PFSK-1 (cell line): ENCODE results near the gene INPP5F.

Source experiments
- FOXP2 ChIP-seq: optimal IDR thresholded peaks from 2 replicates; pipeline ENCODE3; 2011; ENCODE audit warnings: borderline replicate concordance, control low read depth, inconsistent platforms; ENCODE audit not compliant: insufficient read depth; ENCODE audit errors: extremely low read length, extremely low read depth
- POLR2AphosphoS5 ChIP-seq: IDR thresholded peaks from 2 replicates; pipeline ENCODE4 v1.6.1; 2012; ENCODE audit warnings: low read depth, mild to moderate bottlenecking, control low read depth, low read length, moderate library complexity
- SIN3A ChIP-seq: IDR thresholded peaks from 2 replicates; pipeline ENCODE4 v1.6.1; 2012; ENCODE audit warnings: mild to moderate bottlenecking, low read length, moderate library complexity, borderline replicate concordance; ENCODE audit not compliant: insufficient read depth
- TAF1 ChIP-seq: IDR thresholded peaks from 2 replicates; pipeline ENCODE4 v1.6.1; 2012; ENCODE audit warnings: low read length, control low read depth, borderline replicate concordance; ENCODE audit not compliant: insufficient read depth
- TF ChIP-seq, protein P1 (sequence below), 2 experiments: IDR thresholded peaks; 2 replicates each; pipeline versions ENCODE4 v1.6.1 to v1.8.0; 2011 to 2012; ENCODE audit warnings: low read depth in 2 of 2, low read length in 2 of 2, control low read depth in 1 of 2, inconsistent platforms in 1 of 2, mild to moderate bottlenecking in 1 of 2, moderate library complexity in 1 of 2; ENCODE audit not compliant: insufficient read depth in 1 of 2

The INPP5F gene

DNA sequence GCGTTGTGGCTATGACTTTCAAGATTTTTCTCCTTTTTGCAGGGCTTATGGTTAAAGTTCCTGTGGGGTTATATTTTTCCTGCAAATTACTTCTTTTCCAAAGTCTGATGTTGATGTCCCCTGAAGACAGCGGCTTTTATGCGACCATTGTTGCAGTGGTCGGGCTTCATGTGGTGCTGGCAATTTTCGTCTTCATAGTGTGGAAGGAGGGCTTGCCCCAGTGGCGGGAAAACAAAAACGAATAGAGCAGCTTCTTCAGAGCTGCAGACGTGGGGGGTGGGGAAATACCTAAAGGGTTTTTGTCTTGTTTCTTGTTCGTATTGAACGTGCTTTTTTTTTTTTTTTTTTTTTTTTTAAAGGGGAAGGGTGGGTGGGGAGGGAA lies 93.0 kb downstream of the INPP5F start:
- TF ChIP-seq, protein P1, sequence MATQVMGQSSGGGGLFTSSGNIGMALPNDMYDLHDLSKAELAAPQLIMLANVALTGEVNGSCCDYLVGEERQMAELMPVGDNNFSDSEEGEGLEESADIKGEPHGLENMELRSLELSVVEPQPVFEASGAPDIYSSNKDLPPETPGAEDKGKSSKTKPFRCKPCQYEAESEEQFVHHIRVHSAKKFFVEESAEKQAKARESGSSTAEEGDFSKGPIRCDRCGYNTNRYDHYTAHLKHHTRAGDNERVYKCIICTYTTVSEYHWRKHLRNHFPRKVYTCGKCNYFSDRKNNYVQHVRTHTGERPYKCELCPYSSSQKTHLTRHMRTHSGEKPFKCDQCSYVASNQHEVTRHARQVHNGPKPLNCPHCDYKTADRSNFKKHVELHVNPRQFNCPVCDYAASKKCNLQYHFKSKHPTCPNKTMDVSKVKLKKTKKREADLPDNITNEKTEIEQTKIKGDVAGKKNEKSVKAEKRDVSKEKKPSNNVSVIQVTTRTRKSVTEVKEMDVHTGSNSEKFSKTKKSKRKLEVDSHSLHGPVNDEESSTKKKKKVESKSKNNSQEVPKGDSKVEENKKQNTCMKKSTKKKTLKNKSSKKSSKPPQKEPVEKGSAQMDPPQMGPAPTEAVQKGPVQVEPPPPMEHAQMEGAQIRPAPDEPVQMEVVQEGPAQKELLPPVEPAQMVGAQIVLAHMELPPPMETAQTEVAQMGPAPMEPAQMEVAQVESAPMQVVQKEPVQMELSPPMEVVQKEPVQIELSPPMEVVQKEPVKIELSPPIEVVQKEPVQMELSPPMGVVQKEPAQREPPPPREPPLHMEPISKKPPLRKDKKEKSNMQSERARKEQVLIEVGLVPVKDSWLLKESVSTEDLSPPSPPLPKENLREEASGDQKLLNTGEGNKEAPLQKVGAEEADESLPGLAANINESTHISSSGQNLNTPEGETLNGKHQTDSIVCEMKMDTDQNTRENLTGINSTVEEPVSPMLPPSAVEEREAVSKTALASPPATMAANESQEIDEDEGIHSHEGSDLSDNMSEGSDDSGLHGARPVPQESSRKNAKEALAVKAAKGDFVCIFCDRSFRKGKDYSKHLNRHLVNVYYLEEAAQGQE (IDR thresholded peaks at IDR 0.05; ENCODE audit: insufficient read depth in 1 of 2, low read depth in 2 of 2, low read length in 2 of 2) = no peak
- no peak for TF ChIP-seq FOXP2
- no peak for TF ChIP-seq TAF1
- TF ChIP-seq SIN3A = no peak
- no peak for TF ChIP-seq POLR2AphosphoS5

DNA sequence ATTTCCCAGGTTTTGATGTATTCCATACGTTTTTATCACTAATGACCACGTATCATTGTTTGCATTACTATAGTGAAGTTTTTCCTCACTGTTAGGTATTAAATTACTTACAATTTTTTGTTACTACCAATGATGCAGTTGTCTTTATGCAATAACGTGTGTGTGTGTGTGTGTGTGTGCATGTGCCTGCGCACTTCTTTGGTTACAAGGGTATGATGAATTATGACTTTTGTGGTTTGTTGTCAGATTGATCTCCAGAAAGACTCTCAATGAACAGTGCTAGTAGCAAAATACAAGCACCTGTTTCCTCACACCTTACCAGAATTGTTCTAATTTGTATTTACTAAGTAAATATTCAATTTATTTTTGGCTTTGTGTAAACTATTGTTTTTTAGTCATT lies 95.3 kb downstream of the INPP5F start:
- TF ChIP-seq FOXP2 = no peak
- TF ChIP-seq POLR2AphosphoS5 = no peak
- TF ChIP-seq, protein P1 (IDR thresholded peaks at IDR 0.05; ENCODE audit: insufficient read depth in 1 of 2, low read depth in 2 of 2, low read length in 2 of 2) = no peak
- no peak for TF ChIP-seq SIN3A
- TF ChIP-seq TAF1 = no peak

DNA sequence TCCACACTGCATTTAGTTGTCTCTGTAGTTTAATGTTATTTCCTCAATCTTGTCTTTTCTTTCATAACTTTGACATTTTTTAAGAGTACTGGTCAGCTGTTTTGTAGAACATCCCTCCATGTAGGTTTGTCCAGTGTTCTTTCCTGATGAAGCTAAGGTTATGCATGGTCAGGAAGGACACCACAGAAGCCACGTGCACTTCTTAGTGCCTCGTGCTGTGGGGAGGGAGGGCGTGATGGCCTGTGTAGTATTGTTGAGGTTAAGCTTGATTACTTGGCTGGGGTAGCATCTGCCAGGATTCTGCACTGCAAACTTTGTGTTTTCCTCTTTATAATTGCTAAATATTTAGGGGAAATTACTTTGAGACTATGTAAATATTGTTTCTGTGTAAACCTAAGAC lies 98.4 kb downstream of the INPP5F start:
- no peak for TF ChIP-seq POLR2AphosphoS5
- no peak for TF ChIP-seq FOXP2
- no peak for TF ChIP-seq SIN3A
- TF ChIP-seq, protein P1 (IDR thresholded peaks at IDR 0.05; ENCODE audit: insufficient read depth in 1 of 2, low read depth in 2 of 2, low read length in 2 of 2) = no peak
- TF ChIP-seq TAF1 = no peak

DNA sequence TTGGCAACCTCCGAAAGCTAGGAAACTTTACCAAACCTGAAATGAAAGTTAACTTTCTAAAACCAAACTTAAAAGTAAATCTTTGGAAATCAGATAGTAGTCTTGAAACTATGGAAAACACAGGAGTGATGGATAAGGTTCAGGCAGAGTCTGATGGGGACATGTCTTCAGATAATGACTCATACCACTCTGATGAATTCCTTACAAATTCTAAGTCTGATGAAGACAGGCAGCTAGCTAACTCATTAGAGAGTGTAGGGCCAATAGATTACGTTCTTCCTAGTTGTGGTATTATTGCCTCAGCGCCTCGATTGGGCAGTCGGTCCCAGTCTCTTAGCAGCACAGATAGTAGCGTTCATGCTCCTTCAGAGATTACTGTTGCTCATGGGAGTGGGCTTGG lies 100.9 kb downstream of the INPP5F start:
- TF ChIP-seq FOXP2 = no peak
- no peak for TF ChIP-seq SIN3A
- TF ChIP-seq, protein P1 (IDR thresholded peaks at IDR 0.05; ENCODE audit: insufficient read depth in 1 of 2, low read depth in 2 of 2, low read length in 2 of 2) = no peak
- no peak for TF ChIP-seq POLR2AphosphoS5
- no peak for TF ChIP-seq TAF1

DNA sequence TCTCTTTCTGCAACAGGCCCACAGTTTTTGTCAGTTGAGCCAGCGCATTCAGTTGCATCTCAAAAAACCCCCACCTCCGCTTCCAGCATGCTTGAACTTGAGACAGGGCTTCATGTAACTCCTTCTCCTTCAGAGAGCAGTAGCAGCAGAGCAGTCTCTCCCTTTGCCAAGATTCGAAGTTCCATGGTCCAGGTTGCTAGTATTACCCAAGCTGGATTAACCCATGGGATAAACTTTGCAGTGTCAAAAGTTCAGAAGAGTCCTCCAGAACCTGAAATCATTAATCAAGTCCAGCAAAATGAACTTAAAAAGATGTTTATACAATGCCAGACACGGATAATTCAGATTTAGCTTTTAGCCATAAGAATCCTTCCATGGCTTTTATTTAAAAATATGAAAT lies 101.6 kb downstream of the INPP5F start:
- TF ChIP-seq POLR2AphosphoS5 (no peak; the same call in 1 of the 2 replicates), SIN3A (no peak), TAF1 (no peak), FOXP2 (no peak)
- TF ChIP-seq, protein P1 (IDR thresholded peaks at IDR 0.05; ENCODE audit: insufficient read depth in 1 of 2, low read depth in 2 of 2, low read length in 2 of 2) = no peak
